NCI-H82 treated with DMSO at 0.1 percent for 48 hours (cell line): ENCODE data around the gene MAST4.
A peak's percentile ranks its signal among the peaks of the same experiment; 100 is the strongest.
"Not testable (repeated sequence)": the region's sequence is repeated elsewhere in the genome, so short reads cannot be mapped to it uniquely, and the experiment has no call there.

Experiments
- DNase-seq: peaks from one replicate; lab custom pipeline; 2025; ENCODE audit not compliant: unreplicated experiment; lab: John Stamatoyannopoulos, UW

The MAST4 gene

GRCh38 chr5:66741394-66741793 lies 145.2 kb downstream of the MAST4 start:
- no peak for DNase-seq

GRCh38 chr5:66742083-66742895 lies 146.1 kb downstream of the MAST4 start:
- DNase-seq: no peak

- DNase-seq: no peak
Measured at GRCh38 chr5:66742896-66743247, 146.7 kb downstream of the MAST4 start.

GRCh38 chr5:66743344-66743743 lies 147.2 kb downstream of the MAST4 start:
- no peak for DNase-seq

- DNase-seq: no peak
Measured at GRCh38 chr5:66744040-66744439, 147.8 kb downstream of the MAST4 start.

GRCh38 chr5:66745297-66745696 lies 149.1 kb downstream of the MAST4 start:
- no peak for DNase-seq

GRCh38 chr5:66747607-66748006 lies 151.4 kb downstream of the MAST4 start:
- DNase-seq: no peak

- DNase-seq: not testable (repeated sequence)
Measured at GRCh38 chr5:66752668-66753067, 156.5 kb downstream of the MAST4 start.

- no peak for DNase-seq
Measured at GRCh38 chr5:66757219-66757833, 161.1 kb downstream of the MAST4 start.

GRCh38 chr5:66757834-66758371 lies 161.7 kb downstream of the MAST4 start:
- DNase-seq: no peak

- DNase-seq: no peak
Measured at GRCh38 chr5:66769030-66769733, 173.0 kb downstream of the MAST4 start.

- peak; percentile 44 for DNase-seq
Measured at GRCh38 chr5:66769839-66770617, 173.8 kb downstream of the MAST4 start.

- no peak for DNase-seq
Measured at GRCh38 chr5:66777868-66778267, 181.7 kb downstream of the MAST4 start.

- no peak for DNase-seq
Measured at GRCh38 chr5:66779528-66779927, 183.3 kb downstream of the MAST4 start.

- DNase-seq: no peak
Measured at GRCh38 chr5:66788556-66788955, 192.4 kb downstream of the MAST4 start.

- no peak for DNase-seq
Measured at GRCh38 chr5:66789434-66789833, 193.2 kb downstream of the MAST4 start.

GRCh38 chr5:66793049-66793448 lies 196.9 kb downstream of the MAST4 start:
- no peak for DNase-seq

GRCh38 chr5:66795682-66796081 lies 199.5 kb downstream of the MAST4 start:
- peak; percentile 69 for DNase-seq

GRCh38 chr5:66796305-66797292 lies 200.4 kb downstream of the MAST4 start:
- no peak for DNase-seq

- no peak for DNase-seq
Measured at GRCh38 chr5:66802941-66803340, 206.7 kb downstream of the MAST4 start.
